HL-60 (cell line): ENCODE results near the gene CALCB.
"Not testable (repeated sequence)": the region's sequence is repeated elsewhere in the genome, so short reads cannot be mapped to it uniquely, and the experiment has no call there.

Source experiments
- CTCF ChIP-seq: IDR thresholded peaks from one replicate; pipeline ENCODE4 v1.5.1; 2011; ENCODE audit warnings: low read length, control low read depth, inconsistent platforms; ENCODE audit not compliant: insufficient read depth
- GABPA ChIP-seq: IDR thresholded peaks from 2 replicates; pipeline ENCODE4 v1.6.1; 2012; ENCODE audit warnings: low read depth
- POLR2AphosphoS5 ChIP-seq: IDR thresholded peaks from 2 replicates; pipeline ENCODE4 v1.6.1; 2012; ENCODE audit warnings: low read depth
- REST ChIP-seq: IDR thresholded peaks from 2 replicates; pipeline ENCODE4 v1.6.1; 2012; ENCODE audit warnings: low read depth; ENCODE audit not compliant: insufficient replicate concordance

- TF ChIP-seq CTCF, GABPA, REST, POLR2AphosphoS5: not testable (repeated sequence)
Measured at GRCh38 chr11:15046673-15047072, 26.7 kb upstream of the CALCB start.
